HEK293 (cell line): Measurements from ENCODE around the gene SLC25A22.

Experiments
- ATF2 ChIP-seq: fragments of 450-650 bp; formaldehyde crosslinking; IDR thresholded peaks from 2 replicates; pipeline ENCODE4 v1.5.1; 2016; ENCODE audit warnings: missing biosample characterization, missing genetic modification characterization, low read depth
- CTCF ChIP-seq: fragments of 450-650 bp; formaldehyde crosslinking; IDR thresholded peaks from 2 replicates; pipeline ENCODE4 v1.5.1; 2016; ENCODE audit warnings: missing biosample characterization, missing genetic modification characterization
- ZNF138 ChIP-seq: fragments of 450-650 bp; formaldehyde crosslinking; IDR thresholded peaks from 2 replicates; pipeline ENCODE4 v1.5.1; 2016; ENCODE audit warnings: missing biosample characterization, missing genetic modification characterization, borderline replicate concordance
- ZNF26 ChIP-seq: fragments of 450-650 bp; formaldehyde crosslinking; IDR thresholded peaks from 2 replicates; pipeline ENCODE4 v1.5.1; 2016; ENCODE audit warnings: missing biosample characterization, missing genetic modification characterization
- ZNF670 ChIP-seq: fragments of 450-650 bp; formaldehyde crosslinking; IDR thresholded peaks from 2 replicates; pipeline ENCODE4 v1.5.1; 2016; ENCODE audit warnings: missing biosample characterization, missing genetic modification characterization, low read depth
- ZSCAN23 ChIP-seq: fragments of 450-650 bp; formaldehyde crosslinking; IDR thresholded peaks from 2 replicates; pipeline ENCODE4 v1.5.1; 2016; ENCODE audit warnings: missing biosample characterization, missing genetic modification characterization

DNA sequence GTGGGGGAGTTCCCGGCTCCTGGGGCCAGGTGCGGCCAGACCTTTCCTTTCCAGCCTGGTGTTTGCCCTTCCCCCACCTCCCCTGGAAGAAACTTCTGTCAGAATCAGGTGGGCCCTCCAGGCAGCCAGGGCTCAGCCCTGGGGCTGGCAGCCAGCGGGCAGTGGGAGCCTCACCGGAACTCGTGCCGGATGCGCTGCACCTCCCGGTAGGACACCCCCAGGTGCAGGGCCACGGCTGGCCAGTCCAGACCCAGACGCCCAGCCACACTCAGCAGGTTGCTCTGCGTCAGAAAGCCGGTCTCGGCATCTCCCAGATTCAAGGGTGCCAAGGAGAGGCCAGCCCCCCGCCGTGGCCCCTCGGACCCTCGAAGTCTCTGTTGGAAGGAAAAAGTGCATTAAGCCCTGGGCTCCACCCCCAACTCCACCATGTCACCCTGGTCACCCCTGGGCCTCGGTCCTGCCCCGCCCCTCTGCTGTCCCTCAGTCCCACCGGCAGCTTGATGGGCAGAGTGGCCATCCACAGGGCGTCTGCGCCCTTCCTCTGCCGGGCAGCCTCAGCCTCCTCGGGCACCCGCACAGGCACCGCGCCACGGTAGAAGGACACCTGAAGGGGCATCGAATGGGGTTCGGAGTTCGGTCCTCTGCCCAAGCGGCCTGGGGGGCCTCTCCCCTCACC is 1.7 kb upstream of the SLC25A22 start:
- TF ChIP-seq ATF2 (tag by site-specific recombination) (no peak), CTCF (tag by site-specific recombination) (no peak), ZNF138 (tag by site-specific recombination) (no peak), ZSCAN23 (tag by site-specific recombination) (no peak), ZNF670 (tag by site-specific recombination) (no peak), ZNF26 (tag by site-specific recombination) (no peak)
